ENCODE data around the gene CCDC34.

DNA sequence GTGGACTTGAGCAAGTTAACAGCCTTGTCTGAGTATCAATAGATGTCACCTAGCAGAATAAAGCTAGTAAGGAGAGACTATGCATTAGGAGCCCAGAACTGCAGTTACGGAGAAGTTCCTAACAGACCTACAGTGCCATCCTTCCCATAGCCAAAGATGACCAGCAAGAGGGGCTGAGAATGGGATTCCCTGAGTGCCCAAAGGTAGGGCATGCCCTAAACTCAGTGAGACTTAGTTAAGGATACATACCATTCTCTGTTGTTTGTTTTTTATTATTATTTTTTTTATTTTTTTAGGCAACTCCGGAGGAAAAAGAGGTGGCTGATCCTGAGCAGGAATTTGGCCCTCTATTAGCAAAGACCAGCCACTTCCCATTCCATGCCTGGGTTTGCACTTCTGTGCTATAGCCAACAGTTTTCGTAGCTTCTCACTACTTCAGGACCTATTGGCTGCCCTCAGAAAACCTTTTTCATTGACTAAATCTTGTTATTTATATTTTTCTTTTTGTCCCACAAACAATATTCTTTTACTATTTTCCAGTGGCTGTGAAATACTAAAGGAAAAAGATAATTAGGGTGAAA, 33.3 kb upstream of the CCDC34 start:
- no peak for TF ChIP-seq CTCF (IDR thresholded peaks at IDR 0.05; ENCODE audit: insufficient read depth, low read length)
- no peak for TF ChIP-seq GABPA (IDR thresholded peaks at IDR 0.05; ENCODE audit: low read depth)

Data from HL-60 (cell line).